GM12801 (cell line): ENCODE results near the gene KRTAP10-2.

Source experiments
- TF ChIP-seq, protein P1 (sequence below): IDR thresholded peaks from one replicate; pipeline ENCODE4 v1.5.1; 2011; ENCODE audit warnings: control low read depth; ENCODE audit not compliant: insufficient read length; ENCODE audit errors: extremely low read depth

Gene KRTAP10-2

DNA sequence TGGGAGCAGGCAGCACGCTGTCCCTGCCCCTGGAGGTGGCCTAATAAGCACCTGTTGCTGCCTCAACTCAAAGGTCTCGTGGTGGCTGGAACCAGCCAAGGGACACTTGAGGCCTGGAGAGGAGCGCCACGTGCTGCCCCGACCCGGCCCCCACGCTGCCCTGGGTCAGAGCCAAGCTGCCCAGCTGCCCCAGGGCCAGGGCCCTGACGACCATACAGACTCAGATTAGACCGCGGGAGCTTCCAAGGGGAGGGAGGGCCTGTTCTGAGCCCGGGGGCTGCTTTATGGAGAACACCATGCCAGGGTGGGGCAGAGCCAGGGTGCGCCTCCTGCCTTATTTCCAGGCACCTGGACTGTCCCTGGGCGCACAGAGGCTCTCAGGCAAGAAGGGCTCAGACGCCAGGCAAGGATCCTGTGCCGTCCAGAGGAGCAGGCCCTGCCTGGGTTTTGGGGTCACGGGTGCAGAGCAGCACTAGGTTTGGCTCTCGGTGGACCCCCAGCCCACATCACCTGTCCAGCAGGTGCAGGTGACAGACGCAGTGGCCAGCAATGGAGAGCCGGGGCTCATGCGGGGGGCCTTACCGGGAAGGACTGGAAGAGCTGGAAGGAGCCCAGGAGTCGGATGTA, 29.9 kb downstream of the KRTAP10-2 start:
- TF ChIP-seq, protein P1, sequence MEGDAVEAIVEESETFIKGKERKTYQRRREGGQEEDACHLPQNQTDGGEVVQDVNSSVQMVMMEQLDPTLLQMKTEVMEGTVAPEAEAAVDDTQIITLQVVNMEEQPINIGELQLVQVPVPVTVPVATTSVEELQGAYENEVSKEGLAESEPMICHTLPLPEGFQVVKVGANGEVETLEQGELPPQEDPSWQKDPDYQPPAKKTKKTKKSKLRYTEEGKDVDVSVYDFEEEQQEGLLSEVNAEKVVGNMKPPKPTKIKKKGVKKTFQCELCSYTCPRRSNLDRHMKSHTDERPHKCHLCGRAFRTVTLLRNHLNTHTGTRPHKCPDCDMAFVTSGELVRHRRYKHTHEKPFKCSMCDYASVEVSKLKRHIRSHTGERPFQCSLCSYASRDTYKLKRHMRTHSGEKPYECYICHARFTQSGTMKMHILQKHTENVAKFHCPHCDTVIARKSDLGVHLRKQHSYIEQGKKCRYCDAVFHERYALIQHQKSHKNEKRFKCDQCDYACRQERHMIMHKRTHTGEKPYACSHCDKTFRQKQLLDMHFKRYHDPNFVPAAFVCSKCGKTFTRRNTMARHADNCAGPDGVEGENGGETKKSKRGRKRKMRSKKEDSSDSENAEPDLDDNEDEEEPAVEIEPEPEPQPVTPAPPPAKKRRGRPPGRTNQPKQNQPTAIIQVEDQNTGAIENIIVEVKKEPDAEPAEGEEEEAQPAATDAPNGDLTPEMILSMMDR: no peak

GRCh38 chr21:44520326-44521300, 30.7 kb downstream of the KRTAP10-2 start:
- TF ChIP-seq, protein P1: no peak

GRCh38 chr21:44519346-44520325, 31.7 kb downstream of the KRTAP10-2 start:
- TF ChIP-seq, protein P1: no peak

- TF ChIP-seq, protein P1: no peak
Measured at GRCh38 chr21:44518686-44519085, 32.6 kb downstream of the KRTAP10-2 start.

DNA sequence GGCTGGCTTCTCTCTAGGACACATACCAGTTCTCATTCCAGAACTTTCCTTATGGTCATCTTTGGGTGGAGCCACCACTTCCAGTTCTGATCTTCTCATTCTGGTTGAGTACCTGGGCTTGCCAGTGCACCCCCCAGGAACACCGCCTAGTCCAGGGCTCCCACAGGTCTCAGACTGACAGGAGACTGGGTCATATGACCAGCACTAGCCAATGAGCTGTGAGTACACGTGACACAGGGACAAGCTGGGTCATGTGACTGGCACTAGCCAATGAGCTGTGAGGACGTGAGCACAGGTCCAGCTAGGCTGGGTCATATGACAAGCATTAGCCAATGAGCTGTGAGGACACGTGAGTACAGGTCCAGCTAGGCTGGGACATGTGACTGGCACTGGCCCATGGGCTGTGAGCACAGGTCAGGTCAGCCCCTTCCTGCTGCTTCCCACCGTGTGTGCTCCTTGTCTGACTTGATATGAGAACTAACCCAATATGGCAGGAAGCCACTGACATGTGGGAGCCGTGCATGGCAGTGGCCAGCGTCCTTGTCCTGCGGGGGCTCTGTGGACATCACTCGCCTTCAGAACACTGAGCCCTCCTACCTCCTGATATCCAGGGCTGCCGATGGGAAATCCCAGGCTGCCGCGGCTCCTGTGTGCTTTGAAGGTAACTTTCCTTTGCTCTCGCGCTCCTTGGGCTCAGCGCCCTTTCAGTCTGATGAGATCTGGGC, 34.0 kb downstream of the KRTAP10-2 start:
- TF ChIP-seq, protein P1: no peak

- TF ChIP-seq, protein P1: no peak
Measured at GRCh38 chr21:44516828-44517174, 34.5 kb downstream of the KRTAP10-2 start.
